ENCODE measurements around the gene RPS6KA5.
"Not testable (repeated sequence)": the region's sequence is repeated elsewhere in the genome, so short reads cannot be mapped to it uniquely, and the experiment has no call there.

GRCh38 chr14:91034379-91034778 is 26.1 kb downstream of the RPS6KA5 start:
- not testable (repeated sequence) for TF ChIP-seq POLR2A (IDR thresholded peaks at IDR 0.05); CTCF (IDR thresholded peaks at IDR 0.05 in 4 of 5, conservative IDR thresholded peaks at IDR 0.05 in 1 of 5)

Data from gastrocnemius medialis (tissue), 4 donors.